Activated CD8-positive, alpha-beta T cell treated with anti-CD3 and anti-CD28 coated beads for 36 hours (primary cell): ENCODE data around the gene TMEM213. TPM values are rescaled to one million over a fixed set of nuclear protein-coding genes. Genes with fewer than 3 reads are reported as not detected.

Experiments
- ATAC-seq: fragments of 200-7000 bp; cut with Tn5 transposase; one replicate; pipeline ENCODE4 v1.10.0; 2021; ENCODE audit warnings: mild to moderate bottlenecking, moderate library complexity
- CTCF ChIA-PET: fragments of 350-600 bp; sonication (Branson Sonifier 250); formaldehyde crosslinking; loops from one replicate; lab custom pipeline; 2021; ENCODE audit warnings: antibody characterized with exemption; lab: Charles Lee
- POLR2A ChIA-PET: fragments of 350-600 bp; sonication (Branson Sonifier 250); formaldehyde crosslinking; loops from one replicate; lab custom pipeline; 2021; ENCODE audit warnings: antibody characterized with exemption; lab: Charles Lee
- DNase-seq: peaks from one replicate; pipeline ENCODE4 v3.0.0-alpha.2; 2020
- H3K27ac Mint-ChIP-seq: one replicate; pipeline ENCODE4 v1.8.0; 2021; ENCODE audit warnings: mild to moderate bottlenecking, mixed read lengths
- H3K27me3 Mint-ChIP-seq: one replicate; pipeline ENCODE4 v1.8.0; 2021; ENCODE audit warnings: mixed read lengths
- H3K36me3 Mint-ChIP-seq: one replicate; pipeline ENCODE4 v1.8.0; 2021; ENCODE audit warnings: low read depth, mixed read lengths
- H3K4me1 Mint-ChIP-seq: one replicate; pipeline ENCODE4 v1.8.0; 2021; ENCODE audit warnings: low read depth, mixed read lengths
- H3K4me3 Mint-ChIP-seq: one replicate; pipeline ENCODE4 v1.8.0; 2021; ENCODE audit warnings: mild to moderate bottlenecking, moderate library complexity, mixed read lengths
- H3K9me3 Mint-ChIP-seq: one replicate; pipeline ENCODE4 v1.8.0; 2021; ENCODE audit warnings: mixed read lengths
- intact Hi-C: fragments of 100-400 bp; cut with micrococcal nuclease; formaldehyde crosslinking; loops from one replicate; pipeline ENCODE4 v1.10.0; 2022
- total RNA-seq, 2 experiments: library from RNA; stranded (reverse); gene quantifications; one replicate each; pipeline ENCODE4 v1.2.3, GENCODE V29; 2021
- TF ChIP-seq, protein P1 (sequence below): fragments of 200-600 bp; IDR thresholded peaks from one replicate; pipeline ENCODE4 v1.8.0; 2022; ENCODE audit warnings: antibody characterized with exemption, mild to moderate bottlenecking

Gene TMEM213
- total RNA-seq, 2 experiments from 2014 or later = not detected

DNA sequence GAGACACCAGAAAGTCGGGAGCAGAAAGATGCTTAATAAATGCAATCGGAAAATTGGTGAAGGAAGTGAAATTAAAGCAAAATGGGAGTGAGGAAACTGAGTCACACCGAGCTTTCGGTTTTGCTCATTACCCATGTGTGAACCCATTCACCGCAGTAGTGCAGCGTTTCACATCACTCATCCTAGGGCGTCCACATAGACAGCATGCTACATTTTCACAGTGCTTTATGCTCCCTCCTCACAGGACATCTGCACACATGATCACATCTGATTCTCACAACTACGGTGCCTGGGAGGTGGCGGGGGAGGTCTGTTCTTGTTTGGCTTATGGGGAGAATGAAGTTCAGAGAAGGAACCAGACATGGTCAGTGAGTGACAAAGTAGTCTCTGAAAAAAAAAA lies 36.8 kb downstream of the TMEM213 start:
- DNase-seq (peak; percentile 11), ATAC-seq (peak; percentile 74)
- CTCF ChIA-PET = no interaction called here
- POLR2A ChIA-PET = no interaction called here
- Mint-ChIP-seq H3K36me3 (no peaks in the 10 kb centered on the region), H3K27me3 (no peaks in the 10 kb centered on the region), H3K4me3 (no peak overlapping the region), H3K4me1 (peaks cover 2% of the 10 kb centered on the region), H3K27ac (no peak overlapping the region), H3K9me3 (no peaks in the 10 kb centered on the region)
- intact Hi-C loops = no loop called here
- TF ChIP-seq, protein P1, sequence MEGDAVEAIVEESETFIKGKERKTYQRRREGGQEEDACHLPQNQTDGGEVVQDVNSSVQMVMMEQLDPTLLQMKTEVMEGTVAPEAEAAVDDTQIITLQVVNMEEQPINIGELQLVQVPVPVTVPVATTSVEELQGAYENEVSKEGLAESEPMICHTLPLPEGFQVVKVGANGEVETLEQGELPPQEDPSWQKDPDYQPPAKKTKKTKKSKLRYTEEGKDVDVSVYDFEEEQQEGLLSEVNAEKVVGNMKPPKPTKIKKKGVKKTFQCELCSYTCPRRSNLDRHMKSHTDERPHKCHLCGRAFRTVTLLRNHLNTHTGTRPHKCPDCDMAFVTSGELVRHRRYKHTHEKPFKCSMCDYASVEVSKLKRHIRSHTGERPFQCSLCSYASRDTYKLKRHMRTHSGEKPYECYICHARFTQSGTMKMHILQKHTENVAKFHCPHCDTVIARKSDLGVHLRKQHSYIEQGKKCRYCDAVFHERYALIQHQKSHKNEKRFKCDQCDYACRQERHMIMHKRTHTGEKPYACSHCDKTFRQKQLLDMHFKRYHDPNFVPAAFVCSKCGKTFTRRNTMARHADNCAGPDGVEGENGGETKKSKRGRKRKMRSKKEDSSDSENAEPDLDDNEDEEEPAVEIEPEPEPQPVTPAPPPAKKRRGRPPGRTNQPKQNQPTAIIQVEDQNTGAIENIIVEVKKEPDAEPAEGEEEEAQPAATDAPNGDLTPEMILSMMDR = no peak

DNA sequence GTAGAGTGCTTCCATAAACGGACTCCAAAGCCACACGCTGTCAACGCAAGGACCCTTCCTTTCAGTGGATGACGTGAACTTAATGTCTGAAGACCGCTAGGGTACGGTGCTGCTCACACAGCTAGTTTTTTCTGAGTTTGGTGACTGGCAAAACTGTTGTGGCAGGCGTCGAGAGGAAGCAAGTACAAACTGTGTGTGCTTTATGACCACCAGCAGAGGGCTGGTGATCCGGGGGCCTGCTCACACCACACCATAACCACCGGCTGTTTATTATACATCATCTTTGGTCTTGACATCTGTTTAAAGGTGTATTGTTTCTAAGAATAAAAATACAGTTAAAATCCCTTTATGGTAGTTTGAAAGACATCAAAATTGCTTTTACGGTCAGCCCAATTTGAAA lies 37.3 kb downstream of the TMEM213 start:
- intact Hi-C loops = no loop called here
- CTCF ChIA-PET = no interaction called here
- TF ChIP-seq, protein P1 = no peak
- POLR2A ChIA-PET = no interaction called here
- Mint-ChIP-seq H3K27me3 (no peaks in the 10 kb centered on the region), H3K4me1 (peaks cover 2% of the 10 kb centered on the region), H3K36me3 (no peaks in the 10 kb centered on the region), H3K4me3 (no peak overlapping the region), H3K27ac (no peak overlapping the region), H3K9me3 (no peaks in the 10 kb centered on the region)
- DNase-seq (no peak), ATAC-seq (no peak)

DNA sequence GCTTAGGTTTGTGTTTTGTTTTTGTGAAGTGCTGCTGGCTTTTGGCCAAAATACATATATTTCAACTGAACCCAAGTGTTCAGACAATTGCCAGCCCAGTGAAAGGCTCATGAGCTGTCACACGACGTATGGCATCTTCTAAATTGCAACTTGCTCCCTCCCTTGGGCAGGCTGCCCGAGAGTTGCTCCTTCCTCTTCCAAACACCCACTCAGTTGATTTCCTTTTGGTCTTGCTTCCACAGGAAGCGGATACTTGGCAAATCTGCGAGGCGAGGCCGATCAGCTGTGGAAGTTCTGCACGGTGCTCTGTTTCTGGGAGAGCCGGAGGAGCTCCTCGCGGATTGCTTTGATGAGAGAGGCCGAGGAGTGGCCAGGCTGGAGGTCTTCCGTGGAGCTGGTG lies 39.8 kb downstream of the TMEM213 start:
- ATAC-seq = no peak
- ChIA-PET POLR2A (no interaction called here), CTCF (interaction anchor here (0.6 to 1.2 kb wide), 2 partner anchors 22 to 88 kb away, joined by 3 read pairs; no protein-coding TSS in a partner anchor)
- no peaks in the 10 kb centered on the region for H3K27me3 Mint-ChIP-seq
- H3K27ac Mint-ChIP-seq = no peak overlapping the region
- H3K4me1 Mint-ChIP-seq = peaks cover 2% of the 10 kb centered on the region
- no peak overlapping the region for H3K4me3 Mint-ChIP-seq
- no peaks in the 10 kb centered on the region for H3K9me3 Mint-ChIP-seq
- no peaks in the 10 kb centered on the region for H3K36me3 Mint-ChIP-seq
- DNase-seq = no peak
- TF ChIP-seq, protein P1 = no peak
- intact Hi-C loops = no loop called here

DNA sequence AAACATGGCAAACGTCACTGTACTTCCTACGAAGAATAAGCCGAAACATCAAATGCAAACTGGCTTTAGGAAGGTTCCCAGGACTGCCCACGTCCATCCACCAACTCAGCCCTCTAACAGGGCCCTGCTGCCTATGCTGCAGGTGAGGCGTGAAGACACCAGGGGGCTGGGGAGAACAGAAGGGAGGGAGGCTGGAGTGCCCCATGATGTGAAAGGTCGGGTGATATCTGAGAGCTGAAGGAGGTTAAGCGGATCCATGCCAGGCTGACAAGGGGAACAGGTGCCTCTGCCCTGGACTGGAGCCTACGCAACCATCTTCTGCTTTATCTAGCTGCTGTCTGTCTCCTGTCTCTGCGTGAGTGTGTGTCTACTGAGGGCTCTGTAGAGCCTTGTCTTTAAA lies 40.4 kb downstream of the TMEM213 start:
- Mint-ChIP-seq H3K36me3 (no peaks in the 10 kb centered on the region), H3K4me1 (peaks cover 2% of the 10 kb centered on the region), H3K9me3 (no peaks in the 10 kb centered on the region), H3K4me3 (no peak overlapping the region), H3K27me3 (no peaks in the 10 kb centered on the region), H3K27ac (no peak overlapping the region)
- no peak for ATAC-seq
- DNase-seq = no peak
- ChIA-PET POLR2A (no interaction called here), CTCF (interaction anchor here (1.2 kb wide), 1 partner anchor 22 kb away, joined by 3 read pairs; no protein-coding TSS in a partner anchor)
- TF ChIP-seq, protein P1 = no peak
- intact Hi-C loops = no loop called here

DNA sequence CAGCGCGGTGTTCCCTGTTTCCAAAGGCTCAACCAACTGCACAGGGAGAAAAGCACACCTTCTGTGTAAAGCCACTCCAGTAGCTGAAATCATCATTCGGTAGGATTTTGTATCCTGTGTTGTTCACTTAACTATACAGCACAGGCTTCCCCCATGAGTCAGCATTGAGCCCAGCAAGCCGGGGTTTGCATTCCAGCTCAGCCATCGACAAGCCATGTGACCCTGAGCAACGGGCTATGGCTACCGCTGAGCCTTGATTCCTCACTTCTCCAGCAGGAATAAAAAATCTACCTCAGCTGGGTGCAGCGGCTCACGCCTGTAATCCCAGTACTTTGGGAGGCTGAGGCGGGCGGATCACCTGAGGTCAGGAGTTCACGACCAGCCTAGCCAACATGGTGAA lies 44.3 kb downstream of the TMEM213 start:
- Mint-ChIP-seq H3K4me1 (no peaks in the 10 kb centered on the region), H3K36me3 (no peaks in the 10 kb centered on the region), H3K4me3 (no peak overlapping the region), H3K9me3 (no peaks in the 10 kb centered on the region), H3K27ac (no peak overlapping the region), H3K27me3 (no peaks in the 10 kb centered on the region)
- intact Hi-C loops = no loop called here
- TF ChIP-seq, protein P1 = no peak
- ATAC-seq = no peak
- DNase-seq = no peak
- POLR2A ChIA-PET = no interaction called here
- CTCF ChIA-PET = no interaction called here
